Mesodermal cell (in vitro differentiated cells): ENCODE data around the gene TMSB15A. TPM values are rescaled to one million over a fixed set of nuclear protein-coding genes. Genes with fewer than 3 reads are reported as not detected.
"Not testable (repeated sequence)": the region's sequence is repeated elsewhere in the genome, so short reads cannot be mapped to it uniquely, and the experiment has no call there.

Source experiments
- H3K27ac ChIP-seq: 2 replicates; pipeline ENCODE4 v1.7.0; 2013; ENCODE audit warnings: mild to moderate bottlenecking, low read depth, low read length, moderate library complexity; ENCODE audit not compliant: severe bottlenecking
- H3K36me3 ChIP-seq: 2 replicates; pipeline ENCODE4 v1.7.1; 2013; ENCODE audit warnings: mild to moderate bottlenecking, low read length, moderate library complexity; ENCODE audit not compliant: control insufficient read depth, insufficient read depth
- H3K4me1 ChIP-seq: one replicate; pipeline ENCODE4 v1.7.1; 2013; ENCODE audit warnings: mild to moderate bottlenecking, low read length; ENCODE audit not compliant: insufficient read depth, control insufficient read depth, poor library complexity, severe bottlenecking
- H3K4me3 ChIP-seq: 2 replicates; pipeline ENCODE4 v1.7.0; 2013; ENCODE audit warnings: low read length, control low read depth, mild to moderate bottlenecking; ENCODE audit not compliant: insufficient read depth, poor library complexity, severe bottlenecking; ENCODE audit errors: extremely low read depth
- H3K9me3 ChIP-seq: 2 replicates; pipeline ENCODE4 v1.7.1; 2013; ENCODE audit warnings: mild to moderate bottlenecking, low read length, moderate library complexity; ENCODE audit not compliant: control insufficient read depth
- WGBS, 2 experiments: methylation state at CpG; one replicate each; pipeline ENCODE4 v1.1.5; 2013; ENCODE audit warnings: missing lambda C conversion rate in 2 of 2; ENCODE audit not compliant: insufficient coverage in 2 of 2; 5-methylcytosine and 5-hydroxymethylcytosine counted together
- polyA plus RNA-seq, 2 experiments: library from polyadenylated mRNA; stranded (reverse); fragments of 50-300 nt; gene quantifications; one replicate each; pipeline ENCODE4 v1.2.3, GENCODE V29; 2013

The TMSB15A gene
- polyA plus RNA-seq (2013, experiment 1 of 2), result 123 TPM
- 137 TPM for polyA plus RNA-seq (2013, experiment 2 of 2)

- Histone ChIP-seq H3K4me3 (peak within 1 kb of the TSS; percentile 40), H3K36me3 (peaks cover 14% of the 10 kb centered on the region), H3K9me3 (no peaks in the 10 kb centered on the region), H3K27ac (peak within 1 kb of the TSS; percentile 45), H3K4me1 (no peaks in the 10 kb centered on the region)
- WGBS, 2 experiments, result 0 to 5% methylated on average over 11 to 17 of the region's 62 CpGs
Observed at GRCh38 chrX:102515975-102516941, at the start of gene TMSB15A. TMSB15A (minus strand) TSS chrX:102516739.

GRCh38 chrX:102560423-102561068 lies 44.0 kb upstream of the TMSB15A start:
- 100% methylated on average over 1 of the region's 2 CpGs for WGBS, 2 experiments
- Histone ChIP-seq H3K4me3 (no peak overlapping the region), H3K9me3 (no peaks in the 10 kb centered on the region), H3K36me3 (no peaks in the 10 kb centered on the region), H3K4me1 (no peaks in the 10 kb centered on the region), H3K27ac (no peak overlapping the region)

- no peaks in the 10 kb centered on the region for H3K9me3 ChIP-seq
- no peaks in the 10 kb centered on the region for H3K4me1 ChIP-seq
- no peak overlapping the region for H3K4me3 ChIP-seq
- WGBS, 2 experiments, result 86% methylated on average over 1 of the region's 2 CpGs; no CpG with 5 or more reads in 1 of the 2 experiments
- H3K36me3 ChIP-seq, result no peaks in the 10 kb centered on the region
- no peak overlapping the region for H3K27ac ChIP-seq
Observed at GRCh38 chrX:102558607-102559006, 42.1 kb upstream of the TMSB15A start.

GRCh38 chrX:102548231-102548630 lies 31.7 kb upstream of the TMSB15A start:
- Histone ChIP-seq H3K4me1 (no peaks in the 10 kb centered on the region), H3K27ac (no peak overlapping the region), H3K9me3 (no peaks in the 10 kb centered on the region), H3K36me3 (no peaks in the 10 kb centered on the region), H3K4me3 (no peak overlapping the region)
- 94 to 97% methylated on average over 10 to 16 of the region's 23 CpGs for WGBS, 2 experiments

- Histone ChIP-seq H3K9me3 (no peaks in the 10 kb centered on the region), H3K4me3 (no peak overlapping the region), H3K36me3 (no peaks in the 10 kb centered on the region), H3K4me1 (no peaks in the 10 kb centered on the region), H3K27ac (no peak overlapping the region)
- WGBS, 2 experiments, result 81 to 83% methylated on average over 14 to 22 of the region's 35 CpGs
Observed at GRCh38 chrX:102546828-102547493, 30.4 kb upstream of the TMSB15A start.

- H3K27ac ChIP-seq, H3K9me3 ChIP-seq, H3K4me3 ChIP-seq, H3K36me3 ChIP-seq, H3K4me1 ChIP-seq: not testable (repeated sequence)
- 79% methylated on average over 3 of the region's 5 CpGs; no CpG with 5 or more reads in 1 of the 2 experiments for WGBS, 2 experiments
Observed at GRCh38 chrX:102546175-102546574, 29.6 kb upstream of the TMSB15A start.

GRCh38 chrX:102535958-102536357 lies 19.4 kb upstream of the TMSB15A start:
- Histone ChIP-seq H3K36me3 (no peaks in the 10 kb centered on the region), H3K4me1 (no peaks in the 10 kb centered on the region), H3K27ac (no peak overlapping the region), H3K9me3 (no peaks in the 10 kb centered on the region), H3K4me3 (no peak overlapping the region)
- WGBS, 2 experiments, result no CpG with 5 or more reads among the region's 2 CpGs

GRCh38 chrX:102517326-102517725 lies 787 bp upstream of the TMSB15A start:
- 33 to 87% methylated on average over 1 to 3 of the region's 7 CpGs for WGBS, 2 experiments
- no peak overlapping the region for H3K27ac ChIP-seq
- no peak overlapping the region for H3K4me3 ChIP-seq
- H3K4me1 ChIP-seq, result no peaks in the 10 kb centered on the region
- H3K36me3 ChIP-seq, result peaks cover 10% of the 10 kb centered on the region
- no peaks in the 10 kb centered on the region for H3K9me3 ChIP-seq

- Histone ChIP-seq H3K9me3 (no peaks in the 10 kb centered on the region), H3K27ac (no peak overlapping the region), H3K4me3 (no peak overlapping the region), H3K4me1 (no peaks in the 10 kb centered on the region), H3K36me3 (peaks cover 14% of the 10 kb centered on the region)
- 80% methylated on average over 1 of the region's 1 CpG; no CpG with 5 or more reads in 1 of the 2 experiments for WGBS, 2 experiments
Observed at GRCh38 chrX:102514536-102514935, 2.0 kb downstream of the TMSB15A start.

- Histone ChIP-seq H3K27ac (no peak overlapping the region), H3K4me3 (no peak overlapping the region), H3K4me1 (no peaks in the 10 kb centered on the region), H3K9me3 (no peaks in the 10 kb centered on the region), H3K36me3 (no peaks in the 10 kb centered on the region)
- WGBS, 2 experiments, result 86 to 100% methylated on average over 1 of the region's 2 CpGs
Observed at GRCh38 chrX:102498732-102499131, 17.8 kb downstream of the TMSB15A start.
